Ovary (tissue), 3 donors: Measurements from ENCODE around the gene EIF4E1B.

ENCODE experiments used
- EP300 ChIP-seq: sonication (generic); formaldehyde crosslinking; IDR thresholded peaks from one replicate; pipeline ENCODE4 v1.6.1; 2017; ENCODE audit warnings: antibody characterized with exemption
- POLR2A ChIP-seq: fragments of 450-650 bp; IDR thresholded peaks from one replicate; pipeline ENCODE4 v1.6.1; 2017; ENCODE audit warnings: antibody characterized with exemption, mild to moderate bottlenecking, moderate library complexity
- TF ChIP-seq, protein P1 (sequence below), 3 donors: fragments of 450-650 bp in 2 of 3; fragments of 200-600 bp in 1 of 3; IDR thresholded peaks; one replicate each; pipeline versions ENCODE4 v1.5.1 to v1.8.0; 2016 to 2022; ENCODE audit warnings: antibody characterized with exemption in 3 of 3, mild to moderate bottlenecking in 1 of 3
- donor health status: DM: no; HTN: no; CAD: no.

DNA sequence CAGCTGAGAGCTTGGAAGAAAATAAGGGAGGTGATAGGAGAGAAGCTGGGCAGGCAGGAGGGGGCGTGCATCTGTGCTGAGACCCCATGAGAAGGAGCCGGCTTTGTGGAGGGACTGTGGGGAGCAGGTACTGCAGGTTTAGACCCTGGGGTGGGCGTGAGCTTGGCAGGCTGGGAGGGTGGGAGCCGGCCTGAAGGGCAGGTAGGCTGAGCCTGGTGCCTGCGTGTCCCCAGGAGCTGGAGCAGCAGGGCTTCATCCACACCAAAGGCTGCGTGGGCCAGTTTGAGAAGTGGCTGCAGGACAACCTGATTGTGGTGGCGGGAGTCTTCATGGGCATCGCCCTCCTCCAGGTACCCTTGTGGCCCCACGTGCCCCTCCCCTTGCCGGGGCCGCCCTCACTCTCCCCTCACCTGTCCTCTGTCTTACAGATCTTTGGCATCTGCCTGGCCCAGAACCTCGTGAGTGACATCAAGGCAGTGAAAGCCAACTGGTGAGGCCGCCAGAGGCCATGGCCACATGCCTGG, 26.1 kb downstream of the EIF4E1B start:
- TF ChIP-seq, protein P1, sequence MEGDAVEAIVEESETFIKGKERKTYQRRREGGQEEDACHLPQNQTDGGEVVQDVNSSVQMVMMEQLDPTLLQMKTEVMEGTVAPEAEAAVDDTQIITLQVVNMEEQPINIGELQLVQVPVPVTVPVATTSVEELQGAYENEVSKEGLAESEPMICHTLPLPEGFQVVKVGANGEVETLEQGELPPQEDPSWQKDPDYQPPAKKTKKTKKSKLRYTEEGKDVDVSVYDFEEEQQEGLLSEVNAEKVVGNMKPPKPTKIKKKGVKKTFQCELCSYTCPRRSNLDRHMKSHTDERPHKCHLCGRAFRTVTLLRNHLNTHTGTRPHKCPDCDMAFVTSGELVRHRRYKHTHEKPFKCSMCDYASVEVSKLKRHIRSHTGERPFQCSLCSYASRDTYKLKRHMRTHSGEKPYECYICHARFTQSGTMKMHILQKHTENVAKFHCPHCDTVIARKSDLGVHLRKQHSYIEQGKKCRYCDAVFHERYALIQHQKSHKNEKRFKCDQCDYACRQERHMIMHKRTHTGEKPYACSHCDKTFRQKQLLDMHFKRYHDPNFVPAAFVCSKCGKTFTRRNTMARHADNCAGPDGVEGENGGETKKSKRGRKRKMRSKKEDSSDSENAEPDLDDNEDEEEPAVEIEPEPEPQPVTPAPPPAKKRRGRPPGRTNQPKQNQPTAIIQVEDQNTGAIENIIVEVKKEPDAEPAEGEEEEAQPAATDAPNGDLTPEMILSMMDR (IDR thresholded peaks at IDR 0.05): no peak
- no peak for TF ChIP-seq POLR2A
- no peak for TF ChIP-seq EP300
